Kidney epithelial cell (primary cell): ENCODE measurements around the gene CUX1. TPM values are rescaled to one million over a fixed set of nuclear protein-coding genes. Genes with fewer than 3 reads are reported as not detected.
"Not testable (repeated sequence)": the region's sequence is repeated elsewhere in the genome, so short reads cannot be mapped to it uniquely, and the experiment has no call there.

ENCODE experiments used
- DNase-seq: peaks from one replicate; pipeline ENCODE4 v3.0.0-alpha.2; 2010; ENCODE audit warnings: low read depth
- H3K27me3 ChIP-seq: 2 replicates; pipeline ENCODE4 v1.6.0; 2011; ENCODE audit warnings: low read length; ENCODE audit not compliant: control insufficient read depth, insufficient read depth
- H3K36me3 ChIP-seq: 2 replicates; pipeline ENCODE4 v1.5.1; 2011; ENCODE audit warnings: low read length; ENCODE audit not compliant: control insufficient read depth, insufficient read depth
- H3K4me3 ChIP-seq: 2 replicates; pipeline ENCODE4 v1.5.1; 2011; ENCODE audit warnings: low read depth, mild to moderate bottlenecking, control low read depth, low read length
- CTCF ChIP-seq: IDR thresholded peaks from 2 replicates; pipeline ENCODE4 v1.5.1; 2011; ENCODE audit warnings: mild to moderate bottlenecking, moderate library complexity, low read length, control low read depth, inconsistent platforms; ENCODE audit not compliant: insufficient read depth, poor library complexity, severe bottlenecking
- total RNA-seq: library from RNA; depleted of rRNA; stranded (reverse); fragments of >200 nt; gene quantifications from 2 replicates; pipeline ENCODE4 v1.2.3, GENCODE V29; 2015

CUX1 gene
- total RNA-seq, 1 donor from 2014 or later, result 56.7 TPM

GRCh38 chr7:101833799-101834198, 16.4 kb downstream of the CUX1 start:
- Histone ChIP-seq H3K36me3 (no peaks in the 10 kb centered on the region), H3K4me3 (no peak overlapping the region), H3K27me3 (no peaks in the 10 kb centered on the region)
- no peak for DNase-seq
- TF ChIP-seq CTCF, result no peak

GRCh38 chr7:101835136-101835535, 17.7 kb downstream of the CUX1 start:
- no peak overlapping the region for H3K4me3 ChIP-seq
- H3K27me3 ChIP-seq, result no peaks in the 10 kb centered on the region
- DNase-seq, result no peak
- no peaks in the 10 kb centered on the region for H3K36me3 ChIP-seq
- TF ChIP-seq CTCF, result no peak

GRCh38 chr7:101837433-101837832, 20.0 kb downstream of the CUX1 start:
- not testable (repeated sequence) for DNase-seq

GRCh38 chr7:101838837-101839483, 21.5 kb downstream of the CUX1 start:
- Histone ChIP-seq H3K27me3 (no peaks in the 10 kb centered on the region), H3K4me3 (no peak overlapping the region), H3K36me3 (no peaks in the 10 kb centered on the region)
- no peak for TF ChIP-seq CTCF
- no peak for DNase-seq

More at GRCh38 chr7:101837433-101837832, 20.0 kb downstream of the CUX1 start:
- H3K27me3 ChIP-seq, H3K36me3 ChIP-seq, H3K4me3 ChIP-seq: not testable (repeated sequence)

GRCh38 chr7:101841328-101841727, 23.9 kb downstream of the CUX1 start:
- TF ChIP-seq CTCF, result no peak

GRCh38 chr7:101843293-101844271, 26.2 kb downstream of the CUX1 start:
- DNase-seq, result no peak
- Histone ChIP-seq H3K36me3 (no peaks in the 10 kb centered on the region), H3K4me3 (no peak overlapping the region), H3K27me3 (no peaks in the 10 kb centered on the region)
- TF ChIP-seq CTCF, result no peak

More at GRCh38 chr7:101841328-101841727, 23.9 kb downstream of the CUX1 start:
- DNase-seq, result no peak
- no peaks in the 10 kb centered on the region for H3K36me3 ChIP-seq
- no peaks in the 10 kb centered on the region for H3K27me3 ChIP-seq
- no peak overlapping the region for H3K4me3 ChIP-seq
